GM21825 (cell line): ENCODE data around the gene ADAD1.
"Not testable (repeated sequence)": the region's sequence is repeated elsewhere in the genome, so short reads cannot be mapped to it uniquely, and the experiment has no call there.

Experiments
- ATAC-seq: cut with Tn5 transposase; IDR thresholded peaks from one replicate; pipeline ENCODE4 v1.9.1; 2021; ENCODE audit warnings: mild to moderate bottlenecking, moderate library complexity; ENCODE audit not compliant: unreplicated experiment

Gene ADAD1

DNA sequence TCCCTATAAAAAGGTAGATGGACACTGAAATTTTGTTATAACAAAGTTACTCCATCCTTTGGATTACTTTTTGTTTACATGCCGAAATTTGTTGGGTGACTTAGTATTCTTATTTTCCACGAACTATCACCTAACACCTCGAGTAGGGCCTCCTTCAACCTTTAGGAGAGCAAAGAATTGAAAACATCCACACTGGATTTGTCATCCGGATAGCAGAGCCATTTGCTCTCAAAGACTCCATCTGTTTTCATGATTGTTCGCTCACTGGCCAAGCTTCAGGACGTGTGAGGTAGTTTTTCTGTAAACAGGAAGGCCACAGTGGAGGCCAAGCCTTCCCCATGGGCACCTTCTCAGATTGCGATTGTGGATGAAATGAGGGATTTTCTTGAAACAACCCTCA lies at the start of gene ADAD1:
Gene ADAD1 (plus strand): TSS at position 301 of the 400 bp plus-strand sequence. CDS start 1,059 bp downstream, outside the sequence.
- ATAC-seq, result no peak

DNA sequence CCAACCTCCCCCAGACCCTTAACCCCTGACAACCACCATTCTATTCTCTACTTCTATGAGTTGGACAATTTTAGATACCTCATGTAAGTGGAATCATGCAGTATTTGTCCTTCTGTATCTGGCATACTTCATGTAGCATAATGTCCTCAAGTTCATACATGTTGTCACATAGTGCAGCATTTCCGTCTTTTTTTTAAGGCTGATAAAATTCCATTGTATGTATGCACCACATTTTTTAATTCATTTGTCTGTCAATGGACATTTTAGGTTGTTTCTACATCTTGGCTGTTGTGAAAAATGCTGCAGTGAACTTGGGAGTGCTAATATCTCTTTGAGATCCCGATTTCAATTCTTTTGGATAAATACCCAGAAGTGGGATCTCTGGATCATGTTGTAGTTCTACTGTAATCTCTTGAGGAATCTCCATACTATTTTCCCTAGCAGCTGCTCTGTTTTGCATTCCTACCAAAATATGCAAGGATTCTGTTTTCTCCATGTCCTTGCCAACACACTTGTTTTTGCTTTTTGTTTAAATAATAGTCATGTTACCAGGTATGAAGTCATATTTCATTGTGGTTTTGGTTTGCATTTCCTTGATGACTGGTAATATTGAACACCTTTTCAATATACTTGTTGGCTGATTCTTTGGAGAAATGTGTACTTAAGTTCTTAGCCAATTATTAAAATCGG lies 48.8 kb upstream of the ADAD1 start:
- no peak for ATAC-seq

GRCh38 chr4:122331195-122331594 lies 47.6 kb upstream of the ADAD1 start:
- no peak for ATAC-seq

- ATAC-seq, result no peak
Observed at GRCh38 chr4:122334828-122335227, 44.0 kb upstream of the ADAD1 start.

DNA sequence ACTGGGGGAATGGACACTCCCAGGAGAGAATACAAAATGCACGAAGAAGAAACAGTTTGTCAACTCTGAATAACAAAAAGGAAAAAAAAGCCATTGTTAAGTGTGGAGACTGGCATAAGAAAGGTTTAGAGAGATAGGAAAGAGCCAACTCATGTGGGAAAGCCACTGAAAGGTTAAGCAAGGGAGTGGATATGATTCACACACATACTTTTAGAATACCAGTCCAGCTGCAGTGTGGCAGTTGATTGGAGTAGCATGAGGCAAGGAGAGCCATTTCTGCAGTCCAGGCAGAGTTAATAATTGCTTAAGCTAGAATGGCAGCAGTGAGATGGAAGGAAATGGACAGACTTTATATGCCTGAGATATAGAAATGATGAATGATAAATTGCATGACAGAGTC lies 36.9 kb upstream of the ADAD1 start:
- no peak for ATAC-seq

- no peak for ATAC-seq
Observed at GRCh38 chr4:122346036-122346435, 32.8 kb upstream of the ADAD1 start.

- no peak for ATAC-seq
Observed at GRCh38 chr4:122346503-122346902, 32.3 kb upstream of the ADAD1 start.

GRCh38 chr4:122356317-122356808 lies 22.4 kb upstream of the ADAD1 start:
- ATAC-seq, result no peak

- no peak for ATAC-seq
Observed at GRCh38 chr4:122360754-122361153, 18.1 kb upstream of the ADAD1 start.

DNA sequence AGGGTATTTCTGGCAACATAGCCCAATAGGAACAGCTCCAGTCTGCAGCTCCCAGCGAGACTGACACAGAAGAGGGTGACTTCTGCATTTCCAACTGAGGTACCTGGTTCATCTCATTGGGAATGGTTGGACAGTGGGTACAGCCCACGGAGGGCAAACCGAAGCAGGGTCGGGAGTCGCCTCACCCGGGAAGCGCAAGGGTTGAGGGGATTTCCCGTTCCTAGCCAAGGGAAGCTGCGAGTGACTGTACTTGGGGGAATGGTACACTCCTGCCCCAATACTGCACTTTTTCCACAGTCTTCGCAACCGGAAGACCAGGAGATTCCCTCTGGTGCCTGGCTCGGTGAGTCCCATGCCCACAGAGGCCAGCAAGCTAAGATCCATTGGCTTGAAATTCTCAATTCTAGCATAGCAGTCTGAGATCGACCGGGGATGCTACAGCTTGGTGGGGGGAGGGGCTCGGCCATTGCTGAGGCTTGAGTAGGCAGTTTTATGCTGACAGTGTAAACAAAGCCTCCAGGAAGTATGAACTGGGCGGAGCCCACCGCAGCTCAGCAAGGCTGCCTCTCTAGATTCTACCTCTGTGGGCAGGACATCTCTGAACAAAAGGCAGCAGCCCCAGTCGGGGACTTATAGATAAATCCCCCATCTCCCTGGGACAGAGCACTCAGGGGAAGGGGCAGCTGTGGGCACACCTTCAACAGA lies 14.0 kb upstream of the ADAD1 start:
- no peak for ATAC-seq

- not testable (repeated sequence) for ATAC-seq
Observed at GRCh38 chr4:122368786-122369185, 10.0 kb upstream of the ADAD1 start.

- no peak for ATAC-seq
Observed at GRCh38 chr4:122377352-122377751, 1.5 kb upstream of the ADAD1 start.

DNA sequence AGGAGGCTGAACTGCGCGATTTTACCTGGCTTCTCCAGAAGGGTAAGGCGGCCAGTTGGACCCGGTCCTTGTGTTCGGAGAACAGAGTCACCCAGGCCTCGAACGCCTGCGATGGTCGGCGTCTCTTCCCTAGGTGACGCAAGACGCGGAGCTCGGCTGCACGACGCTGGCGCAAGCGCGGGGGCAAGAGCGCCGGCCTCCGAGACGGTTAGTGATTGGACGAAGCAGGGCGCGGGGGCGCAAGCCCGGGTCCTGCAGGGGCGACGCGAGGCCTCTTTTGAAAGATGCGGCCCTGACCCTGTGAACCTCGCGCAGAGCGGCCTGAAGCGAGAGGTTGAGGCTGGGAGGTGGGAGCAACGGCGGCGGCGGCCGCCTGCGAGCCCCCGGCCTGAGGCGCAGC lies 428 bp downstream of the ADAD1 start:
- no peak for ATAC-seq

- ATAC-seq, result no peak
Observed at GRCh38 chr4:122383341-122383740, 4.5 kb downstream of the ADAD1 start.

- ATAC-seq, result no peak
Observed at GRCh38 chr4:122384245-122384644, 5.4 kb downstream of the ADAD1 start.

GRCh38 chr4:122393276-122393675 lies 14.5 kb downstream of the ADAD1 start:
- ATAC-seq, result no peak

GRCh38 chr4:122403861-122404260 lies 25.1 kb downstream of the ADAD1 start:
- ATAC-seq, result no peak

DNA sequence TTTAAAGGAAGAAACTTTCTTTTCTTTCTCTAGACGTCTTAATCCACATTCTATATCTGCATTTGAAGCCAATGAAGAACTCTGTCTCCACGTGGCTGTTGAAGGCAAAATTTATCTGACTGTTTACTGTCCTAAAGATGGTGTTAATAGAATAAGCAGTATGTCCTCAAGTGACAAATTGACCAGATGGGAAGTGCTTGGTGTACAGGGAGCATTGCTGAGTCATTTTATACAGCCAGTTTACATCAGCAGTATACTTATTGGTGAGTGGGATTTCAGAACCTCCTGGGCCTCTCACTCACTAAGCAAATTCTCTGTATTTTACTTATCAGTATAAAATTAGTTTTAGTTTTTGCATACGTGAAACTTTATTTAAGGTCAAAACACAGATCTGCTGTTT lies 33.7 kb downstream of the ADAD1 start:
- ATAC-seq, result no peak

DNA sequence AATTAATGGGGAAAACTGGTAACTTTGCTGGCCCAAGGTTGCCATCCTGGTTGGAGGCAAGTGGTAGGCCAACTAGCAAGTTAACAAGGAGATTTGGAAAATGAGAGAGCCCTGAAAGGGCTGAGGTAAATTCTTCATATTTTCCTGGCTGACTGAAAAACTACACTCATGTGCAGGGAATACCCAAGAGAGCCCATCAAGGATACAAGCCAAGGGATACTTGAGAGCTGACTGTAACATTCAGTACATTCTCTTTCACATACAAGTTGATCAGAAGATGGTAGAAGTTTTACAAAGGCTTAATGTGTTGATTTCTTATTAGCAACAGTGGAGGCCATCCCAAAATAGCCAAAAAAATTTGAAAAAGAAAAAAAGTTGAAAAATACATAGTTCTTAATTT lies 44.4 kb downstream of the ADAD1 start:
- no peak for ATAC-seq

DNA sequence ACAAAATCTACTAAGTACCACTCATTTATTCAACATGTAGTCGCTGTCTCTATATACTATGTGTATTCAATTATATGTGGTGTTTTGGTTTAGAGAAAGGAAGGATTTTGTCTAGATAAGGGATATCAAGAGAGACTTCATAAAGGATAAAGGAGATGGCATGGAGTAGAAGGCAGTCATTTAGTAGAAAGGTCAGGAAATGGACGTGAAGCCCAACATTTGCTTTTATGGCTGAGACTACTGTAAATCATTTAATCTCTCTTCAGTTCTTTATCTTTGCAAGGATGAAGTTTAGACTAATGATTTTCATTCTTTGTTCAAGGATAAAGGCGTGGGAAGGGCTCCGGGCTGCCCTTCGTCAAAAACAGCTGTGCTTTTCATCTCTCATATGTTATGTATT lies 52.5 kb downstream of the ADAD1 start:
- ATAC-seq, result no peak

DNA sequence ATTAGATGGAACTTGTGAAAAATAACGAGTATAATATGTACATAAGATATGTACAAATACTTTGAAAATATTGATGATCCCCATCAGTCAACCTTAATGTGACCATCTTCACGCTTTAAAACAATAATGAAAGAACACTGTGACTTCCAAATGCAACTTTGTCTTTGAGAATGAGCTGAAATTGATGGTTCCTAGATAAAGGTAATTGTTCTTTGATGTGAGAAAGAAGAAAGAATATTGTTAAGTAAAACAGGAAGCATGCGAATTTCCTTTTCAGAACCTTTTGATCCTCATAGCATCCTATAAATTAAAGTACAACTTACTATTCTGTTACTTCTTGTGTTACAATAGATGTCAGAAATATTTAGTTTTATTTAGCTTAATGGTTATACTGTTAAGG lies 55.5 kb downstream of the ADAD1 start:
- no peak for ATAC-seq

DNA sequence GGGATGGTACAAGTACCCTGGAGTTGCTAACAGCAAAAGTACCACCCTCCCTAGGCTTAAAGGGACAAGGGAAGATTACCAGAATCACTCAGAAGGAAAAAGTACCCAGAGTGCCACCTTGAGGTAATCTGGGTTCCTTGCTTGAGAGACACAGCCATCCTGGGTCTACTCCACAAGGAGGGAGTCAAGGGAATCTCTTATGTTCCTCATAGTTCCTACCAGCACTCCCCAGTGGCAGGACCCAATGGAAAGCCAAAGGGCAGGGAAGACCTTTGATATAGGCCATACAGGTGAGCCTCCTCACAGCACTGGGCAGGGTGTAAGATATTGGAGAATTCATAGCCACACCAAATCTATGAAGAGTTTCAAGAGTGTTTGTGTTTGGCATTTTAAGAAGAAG lies 72.0 kb downstream of the ADAD1 start:
- ATAC-seq, result no peak
